Right cardiac atrium (tissue), 5 donors: Measurements from ENCODE around the gene IGLON5. TPM values are rescaled to one million over a fixed set of nuclear protein-coding genes. Genes with fewer than 3 reads are reported as not detected.

Experiments used
- ATAC-seq, 2 donors: fragments of 200-7000 bp; cut with Tn5 transposase; one replicate each; pipeline versions ENCODE4 v1.8.0 to v1.9.1; 2020; ENCODE audit warnings: moderate library complexity in 2 of 2, mild to moderate bottlenecking in 1 of 2
- DNase-seq, 3 donors: peaks; one replicate each; pipeline ENCODE4 v3.0.0-alpha.2; 2020
- H3K27ac ChIP-seq: one replicate; pipeline ENCODE4 v1.5.1; 2013; ENCODE audit warnings: mild to moderate bottlenecking, low read length, control low read depth, moderate library complexity
- H3K27me3 ChIP-seq: one replicate; pipeline ENCODE4 v1.6.1; 2013; ENCODE audit not compliant: control insufficient read depth, insufficient read depth
- H3K4me1 ChIP-seq: one replicate; pipeline ENCODE4 v1.6.1; 2013; ENCODE audit warnings: low read length; ENCODE audit not compliant: control insufficient read depth, insufficient read depth
- H3K4me3 ChIP-seq: one replicate; pipeline ENCODE4 v1.5.1; 2013; ENCODE audit warnings: low read length, control low read depth
- H3K9me3 ChIP-seq: one replicate; pipeline ENCODE4 v1.6.1; 2013; ENCODE audit warnings: low read length; ENCODE audit not compliant: control insufficient read depth
- WGBS: extraction: QIAGEN DNeasy Blood & Tissue Kit; methylation state at CpG from one replicate; pipeline ENCODE4 v1.1.7; 2013; 5-methylcytosine and 5-hydroxymethylcytosine counted together
- intact Hi-C, 4 donors: fragments of 100-400 bp; cut with DNase I; formaldehyde crosslinking; loops; one replicate each; pipeline versions ENCODE4 v1.11.0 to v1.14.0; 2022 to 2023
- long read RNA-seq, 4 donors: library from polyadenylated mRNA; unstranded; transcript quantifications; one replicate each; pipeline ENCODE4 v2.0.0, GENCODE V29; 2020 to 2021
- polyA plus RNA-seq: library from polyadenylated mRNA; stranded (reverse); fragments of 200-250 nt; gene quantifications from one replicate; pipeline ENCODE4 v1.2.3, GENCODE V29; 2013
- total RNA-seq, 4 donors: library from RNA; stranded (reverse); fragmentation: NEBNext Ultra II Directional; extraction: Animal tissue kit (Norgen Biotek cat#: 25700); gene quantifications; one replicate each; pipeline ENCODE4 v1.2.1, GENCODE V29; 2021
- donor health status: healthy with polysubstance abuse.
- donor health status: DM: no; HTN: yes; CAD: no.
- donor health status: DM: no; HTN: no; CAD: no.
- donor health status: DM: no; HTN: yes; CAD: no; lungs with severe emphysema.
- donor health status: DM: yes; HTN: yes; CAD: no.

Gene IGLON5
- total RNA-seq: under 1 TPM in 1 of 4 donors, not detected in 3; 0.31 TPM
- 0.07 TPM for polyA plus RNA-seq
- long read RNA-seq, donor 1: 0 reads
- long read RNA-seq, donor 2: 0 reads
- long read RNA-seq, donor 3: 0 reads
- long read RNA-seq, donor 4: 0 reads

GRCh38 chr19:51311351-51312257 lies at the start of gene IGLON5:
TSS of gene IGLON5 (plus strand) at chr19:51311644. CDS start at chr19:51311848, 204 bp downstream.
- Histone ChIP-seq H3K4me1 (no peaks in the 10 kb centered on the region), H3K9me3 (peaks cover 3% of the 10 kb centered on the region), H3K4me3 (no peak within 1 kb of the TSS), H3K27ac (no peak within 1 kb of the TSS), H3K27me3 (no peaks in the 10 kb centered on the region)
- DNase-seq: no peak
- intact Hi-C loops: no loop called here
- no peak for ATAC-seq
- WGBS: 3% methylated on average over 55 of the region's 76 CpGs

GRCh38 chr19:51263808-51264207 lies 47.6 kb upstream of the IGLON5 start:
- ATAC-seq (no peak), DNase-seq (no peak)
- H3K4me3 ChIP-seq: no peak overlapping the region
- no peaks in the 10 kb centered on the region for H3K9me3 ChIP-seq
- no peaks in the 10 kb centered on the region for H3K4me1 ChIP-seq
- H3K27ac ChIP-seq: no peak overlapping the region
- intact Hi-C loops: no loop called here
- 72% methylated on average over 4 of the region's 4 CpGs for WGBS
- H3K27me3 ChIP-seq: peaks cover 3% of the 10 kb centered on the region

- DNase-seq (peak in 1 of 3 donors; percentile 67), ATAC-seq (no peak)
- intact Hi-C loops: no loop called here
- H3K4me3 ChIP-seq: no peak overlapping the region
- H3K9me3 ChIP-seq: no peaks in the 10 kb centered on the region
- H3K4me1 ChIP-seq: no peaks in the 10 kb centered on the region
- no peak overlapping the region for H3K27ac ChIP-seq
- no peaks in the 10 kb centered on the region for H3K27me3 ChIP-seq
- 52% methylated on average over 26 of the region's 26 CpGs for WGBS
Measured at GRCh38 chr19:51271067-51271466, 40.4 kb upstream of the IGLON5 start.

GRCh38 chr19:51272183-51272810 lies 39.1 kb upstream of the IGLON5 start:
- WGBS: 61% methylated on average over 6 of the region's 6 CpGs
- no peak for ATAC-seq
- H3K9me3 ChIP-seq: no peaks in the 10 kb centered on the region
- no peaks in the 10 kb centered on the region for H3K4me1 ChIP-seq
- intact Hi-C loops: no loop called here
- H3K27me3 ChIP-seq: no peaks in the 10 kb centered on the region
- no peak overlapping the region for H3K4me3 ChIP-seq
- H3K27ac ChIP-seq: no peak overlapping the region
- DNase-seq: no peak

GRCh38 chr19:51274049-51274770 lies 37.2 kb upstream of the IGLON5 start:
- Histone ChIP-seq H3K9me3 (no peaks in the 10 kb centered on the region), H3K4me3 (no peak overlapping the region), H3K27me3 (no peaks in the 10 kb centered on the region), H3K27ac (no peak overlapping the region), H3K4me1 (no peaks in the 10 kb centered on the region)
- intact Hi-C loops: no loop called here
- 80% methylated on average over 8 of the region's 8 CpGs for WGBS
- DNase-seq (no peak), ATAC-seq (no peak)

- no peak for DNase-seq
- Histone ChIP-seq H3K9me3 (no peaks in the 10 kb centered on the region), H3K4me3 (no peak overlapping the region), H3K4me1 (no peaks in the 10 kb centered on the region), H3K27ac (no peak overlapping the region), H3K27me3 (no peaks in the 10 kb centered on the region)
- 79% methylated on average over 3 of the region's 3 CpGs for WGBS
- intact Hi-C loops: no loop called here
- ATAC-seq: no peak
Measured at GRCh38 chr19:51277112-51277511, 34.3 kb upstream of the IGLON5 start.

GRCh38 chr19:51282335-51282734 lies 29.1 kb upstream of the IGLON5 start:
- ATAC-seq (no peak), DNase-seq (no peak)
- Histone ChIP-seq H3K27me3 (no peaks in the 10 kb centered on the region), H3K4me1 (no peaks in the 10 kb centered on the region), H3K4me3 (no peak overlapping the region), H3K27ac (no peak overlapping the region), H3K9me3 (no peaks in the 10 kb centered on the region)
- intact Hi-C loops: no loop called here
- 80% methylated on average over 4 of the region's 4 CpGs for WGBS

GRCh38 chr19:51285682-51286081 lies 25.8 kb upstream of the IGLON5 start:
- 70% methylated on average over 3 of the region's 3 CpGs for WGBS
- no peaks in the 10 kb centered on the region for H3K9me3 ChIP-seq

GRCh38 chr19:51289635-51290034 lies 21.8 kb upstream of the IGLON5 start:
- intact Hi-C loops: no loop called here
- no peaks in the 10 kb centered on the region for H3K9me3 ChIP-seq
- H3K27me3 ChIP-seq: no peaks in the 10 kb centered on the region
- ATAC-seq: no peak
- no peak overlapping the region for H3K4me3 ChIP-seq
- no peak for DNase-seq
- no peaks in the 10 kb centered on the region for H3K4me1 ChIP-seq
- 74% methylated on average over 1 of the region's 1 CpG for WGBS
- H3K27ac ChIP-seq: no peak overlapping the region

More at GRCh38 chr19:51285682-51286081, 25.8 kb upstream of the IGLON5 start:
- intact Hi-C loops: no loop called here
- DNase-seq: no peak
- Histone ChIP-seq H3K4me3 (no peak overlapping the region), H3K27me3 (no peaks in the 10 kb centered on the region), H3K4me1 (no peaks in the 10 kb centered on the region), H3K27ac (no peak overlapping the region)
- no peak for ATAC-seq

- Histone ChIP-seq H3K27ac (no peak overlapping the region), H3K4me1 (no peaks in the 10 kb centered on the region), H3K9me3 (no peaks in the 10 kb centered on the region), H3K4me3 (no peak overlapping the region), H3K27me3 (no peaks in the 10 kb centered on the region)
- intact Hi-C loops: no loop called here
- WGBS: 30% methylated on average over 11 of the region's 11 CpGs
- DNase-seq (no peak), ATAC-seq (no peak)
Measured at GRCh38 chr19:51292971-51293370, 18.5 kb upstream of the IGLON5 start.
